Stimulated activated CD4-positive, alpha-beta T cell treated with anti-CD3 and anti-CD28 coated beads, Interleukin-1b, Interleukin-23, amount 100 ng/mL, for 1 hour (primary cell): Measurements from ENCODE around the gene HIF1A.
"Not testable (repeated sequence)": the region's sequence is repeated elsewhere in the genome, so short reads cannot be mapped to it uniquely, and the experiment has no call there.

Experiments
- DNase-seq, 2 donors: peaks; one replicate each; pipeline ENCODE4 v3.0.0-alpha.2; 2020; ENCODE audit warnings: low read depth in 2 of 2

HIF1A gene

DNA sequence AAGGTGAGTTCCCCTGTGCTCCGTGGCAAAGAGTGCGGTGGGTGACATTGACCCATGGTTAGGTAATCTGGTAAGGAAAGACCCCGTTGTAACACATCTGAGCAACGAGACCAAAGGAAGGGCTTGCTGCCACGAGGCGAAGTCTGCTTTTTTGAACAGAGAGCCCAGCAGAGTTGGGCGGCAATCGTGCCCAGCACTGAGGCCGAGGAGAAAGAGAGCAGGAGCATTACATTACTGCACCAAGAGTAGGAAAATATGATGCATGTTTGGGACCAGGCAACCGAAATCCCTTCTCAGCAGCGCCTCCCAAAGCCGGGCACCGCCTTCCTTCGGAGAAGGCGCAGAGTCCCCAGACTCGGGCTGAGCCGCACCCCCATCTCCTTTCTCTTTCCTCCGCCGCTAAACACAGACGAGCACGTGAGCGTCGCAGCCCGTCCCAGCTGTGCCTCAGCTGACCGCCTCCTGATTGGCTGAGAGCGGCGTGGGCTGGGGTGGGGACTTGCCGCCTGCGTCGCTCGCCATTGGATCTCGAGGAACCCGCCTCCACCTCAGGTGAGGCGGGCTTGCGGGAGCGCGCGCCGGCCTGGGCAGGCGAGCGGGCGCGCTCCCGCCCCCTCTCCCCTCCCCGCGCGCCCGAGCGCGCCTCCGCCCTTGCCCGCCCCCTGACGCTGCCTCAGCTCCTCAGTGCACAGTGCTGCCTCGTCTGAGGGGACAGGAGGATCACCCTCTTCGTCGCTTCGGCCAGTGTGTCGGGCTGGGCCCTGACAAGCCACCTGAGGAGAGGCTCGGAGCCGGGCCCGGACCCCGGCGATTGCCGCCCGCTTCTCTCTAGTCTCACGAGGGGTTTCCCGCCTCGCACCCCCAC, at the start of gene HIF1A:
Gene HIF1A, plus strand, starts transcription at position 684 of the 865 bp plus-strand sequence. CDS start 292 bp downstream, outside the sequence.
- peak; percentile 86 to 91 for DNase-seq

DNA sequence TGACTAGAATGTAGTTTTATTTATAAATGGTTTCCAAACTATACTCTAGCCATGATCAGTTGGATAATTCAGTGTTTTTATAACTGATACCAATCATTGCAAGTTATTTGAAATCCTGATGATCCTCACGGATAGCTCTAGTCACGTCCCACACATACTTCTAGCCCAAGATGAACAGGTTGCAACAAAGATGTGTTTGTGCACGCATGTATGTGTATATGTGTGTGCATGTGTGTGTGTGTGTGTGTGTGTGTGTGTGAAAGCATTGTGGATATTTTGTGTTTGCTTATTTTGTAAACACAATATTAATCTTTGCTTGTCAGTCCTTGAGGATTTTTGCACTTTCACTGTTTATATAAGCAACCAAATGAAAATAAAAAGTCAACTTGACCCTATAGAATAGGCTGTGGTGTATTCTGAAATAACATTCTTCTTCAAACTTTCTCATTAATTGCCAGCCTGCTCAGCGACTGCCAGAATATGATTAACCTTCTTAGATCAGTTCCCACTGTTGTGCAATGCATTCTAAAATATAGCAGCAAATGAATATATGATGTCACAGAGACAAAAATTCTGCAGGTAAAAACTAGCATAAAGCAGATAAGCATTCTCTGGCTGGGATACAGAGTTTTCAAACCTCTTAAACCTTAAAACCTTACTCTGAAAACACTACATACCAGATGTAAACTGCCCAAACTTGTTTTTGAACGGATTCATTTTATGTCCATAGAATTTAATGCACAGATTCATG, 48.8 kb upstream of the HIF1A start:
- no peak for DNase-seq

DNA sequence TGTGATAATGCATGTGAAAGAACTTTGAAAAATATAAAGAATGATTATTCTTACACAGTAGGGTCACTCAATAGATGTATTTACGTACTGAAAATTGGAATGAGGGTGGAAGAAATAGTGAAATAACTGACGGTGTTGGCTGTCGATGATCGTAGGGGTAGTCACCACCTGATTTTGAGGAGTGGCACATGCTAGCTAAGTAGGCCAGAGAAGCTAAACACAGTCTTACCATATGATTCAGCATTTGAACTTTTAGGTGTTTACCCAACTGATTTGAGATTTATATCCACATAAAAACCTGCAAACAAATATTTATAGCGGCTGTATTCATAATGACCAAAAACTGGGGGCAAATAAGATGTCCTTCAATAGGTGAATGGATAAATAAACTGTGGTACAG, 47.6 kb upstream of the HIF1A start:
- no peak for DNase-seq

DNA sequence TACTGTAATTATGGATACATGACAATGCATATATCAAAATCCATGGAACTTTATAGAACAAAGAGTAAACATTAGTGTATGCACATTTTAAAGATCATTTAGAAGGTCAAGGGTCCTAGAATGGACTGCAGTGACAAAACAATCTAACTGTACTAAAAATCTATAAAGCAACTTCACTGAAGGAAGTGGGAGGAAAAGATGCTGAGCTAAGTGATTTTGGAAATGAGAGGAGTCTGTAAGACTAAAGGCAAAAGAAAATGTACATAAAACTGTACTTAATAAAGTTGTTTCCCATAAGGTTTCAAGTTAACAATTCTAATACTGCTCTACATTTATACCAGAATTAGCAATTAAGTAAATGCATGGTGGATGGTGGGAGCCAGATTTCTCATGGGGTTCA, 46.9 kb upstream of the HIF1A start:
- no peak for DNase-seq

DNA sequence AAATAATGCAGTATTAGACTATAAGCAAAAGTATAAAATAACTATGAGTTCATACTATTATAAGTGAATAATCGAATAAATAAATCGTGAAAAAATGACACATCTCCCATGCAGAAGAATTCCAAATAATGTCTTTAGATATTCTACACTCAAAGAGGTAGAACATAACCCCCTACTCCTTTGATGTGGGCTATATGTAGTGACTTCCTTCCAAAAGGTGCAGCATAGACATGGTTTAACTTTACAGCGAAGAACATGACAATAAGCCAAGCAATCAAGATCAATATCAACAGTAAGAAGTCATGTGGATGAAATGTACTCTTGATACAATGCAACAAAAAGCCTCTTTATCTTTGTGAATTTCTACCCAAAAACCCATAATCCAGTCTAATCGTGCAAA, 46.0 kb upstream of the HIF1A start:
- no peak for DNase-seq

DNA sequence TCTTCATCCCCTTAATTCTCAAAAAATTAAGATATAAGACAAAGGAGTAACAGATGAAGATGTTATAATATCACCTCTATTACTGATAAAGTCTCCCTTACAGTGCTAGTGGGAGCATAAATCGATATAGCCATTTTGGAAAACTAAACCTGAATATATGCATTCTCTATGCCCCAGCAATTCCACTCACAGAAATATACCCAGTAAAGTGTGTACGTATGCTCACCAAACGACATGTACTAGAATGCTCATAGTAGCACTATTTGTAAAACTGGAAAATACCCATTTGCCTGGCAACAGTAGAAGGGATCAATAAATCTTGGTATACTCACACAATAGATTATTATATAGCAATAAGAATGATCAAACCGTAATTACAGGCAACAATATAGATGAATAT, 44.0 kb upstream of the HIF1A start:
- no peak for DNase-seq

DNA sequence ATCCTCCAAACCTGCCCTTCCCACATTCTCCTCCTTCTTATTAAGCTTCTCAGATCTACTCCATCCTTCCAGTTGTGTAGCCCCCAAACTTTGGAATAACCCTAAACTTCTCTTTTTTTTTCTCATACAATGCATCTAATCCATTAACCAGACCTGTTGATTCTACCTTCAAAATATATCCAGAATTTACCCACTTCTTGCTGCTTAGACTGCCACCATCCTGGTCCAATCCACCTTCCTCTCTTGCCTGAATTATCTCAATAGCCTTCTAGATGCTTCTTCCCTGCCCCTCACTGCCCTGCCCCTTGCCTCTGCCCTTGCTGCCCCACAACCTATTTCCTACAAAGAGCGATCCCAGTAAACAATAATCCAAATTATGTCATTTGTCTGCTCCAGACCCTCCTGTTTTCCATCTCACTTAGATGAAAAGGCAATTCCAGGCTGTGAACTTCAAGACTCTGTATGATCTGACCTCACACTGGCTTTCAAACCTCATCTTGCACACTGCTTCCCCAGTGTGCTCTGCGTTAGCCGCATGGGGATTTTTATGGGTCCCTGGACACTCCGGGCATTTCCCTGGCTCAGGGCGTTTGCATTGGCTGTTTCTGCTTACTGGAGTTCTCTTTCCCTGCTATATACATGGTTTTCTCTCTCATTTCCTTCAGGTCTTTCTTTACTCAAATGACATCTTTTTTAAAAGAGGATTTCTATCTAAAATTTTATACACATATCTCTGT, 42.6 kb upstream of the HIF1A start:
- DNase-seq, result no peak

DNA sequence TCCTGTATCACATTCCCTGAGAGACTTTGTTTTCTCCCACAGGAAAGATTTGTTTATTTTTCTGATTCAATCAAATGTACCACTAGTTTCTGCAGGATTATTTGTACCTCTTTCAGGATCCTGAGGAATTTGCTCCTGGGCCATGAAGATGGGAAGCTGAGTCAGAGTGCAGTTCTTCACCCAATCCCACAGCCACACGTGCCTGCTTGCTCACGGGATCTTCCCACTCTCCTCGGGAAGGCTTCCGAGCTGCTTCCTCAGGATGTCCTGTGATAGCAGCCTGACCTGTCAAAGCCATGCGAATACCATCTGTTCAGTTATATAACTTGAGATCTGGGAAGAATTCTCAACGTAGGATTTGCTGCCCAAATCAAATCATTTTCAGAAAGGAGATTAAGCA, 41.8 kb upstream of the HIF1A start:
- no peak for DNase-seq

DNA sequence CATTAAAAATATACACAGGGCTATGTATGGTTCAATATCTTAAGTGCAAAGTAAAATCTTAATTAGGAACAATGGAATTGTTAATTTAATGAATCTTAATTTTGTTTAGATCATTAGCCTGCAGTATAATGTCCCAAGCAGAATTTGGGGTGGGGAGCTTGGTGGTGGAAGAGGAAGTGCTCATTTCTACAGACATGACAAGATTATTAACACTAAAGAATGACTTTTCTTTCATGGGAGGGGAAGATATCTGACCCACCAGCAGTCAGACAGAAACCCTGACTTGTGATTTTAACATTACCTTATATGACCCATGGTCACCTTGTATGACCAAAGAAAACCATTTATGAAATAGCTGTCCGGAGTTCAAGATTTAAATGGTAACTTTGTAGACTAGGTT, 41.3 kb upstream of the HIF1A start:
- DNase-seq, result no peak

DNA sequence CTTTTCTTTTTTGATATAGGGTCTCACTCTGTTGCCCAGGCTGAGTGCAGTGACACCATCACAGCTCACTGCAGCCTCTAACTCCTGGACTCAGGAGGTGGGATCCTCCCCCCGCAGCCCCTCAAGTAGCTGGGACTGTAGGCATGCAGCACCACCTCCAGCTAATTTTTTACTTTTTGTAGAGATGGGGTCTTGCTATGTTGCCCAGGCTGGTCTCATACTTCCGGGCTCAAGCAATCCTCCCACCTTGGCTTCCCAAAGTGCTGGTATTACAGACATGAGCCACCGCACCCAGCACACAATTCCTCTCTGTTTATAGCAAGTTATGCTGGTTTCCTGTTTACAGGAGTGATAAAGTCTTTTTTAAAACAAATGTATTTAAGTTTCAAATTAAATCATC, 39.5 kb upstream of the HIF1A start:
- DNase-seq, result no peak

DNA sequence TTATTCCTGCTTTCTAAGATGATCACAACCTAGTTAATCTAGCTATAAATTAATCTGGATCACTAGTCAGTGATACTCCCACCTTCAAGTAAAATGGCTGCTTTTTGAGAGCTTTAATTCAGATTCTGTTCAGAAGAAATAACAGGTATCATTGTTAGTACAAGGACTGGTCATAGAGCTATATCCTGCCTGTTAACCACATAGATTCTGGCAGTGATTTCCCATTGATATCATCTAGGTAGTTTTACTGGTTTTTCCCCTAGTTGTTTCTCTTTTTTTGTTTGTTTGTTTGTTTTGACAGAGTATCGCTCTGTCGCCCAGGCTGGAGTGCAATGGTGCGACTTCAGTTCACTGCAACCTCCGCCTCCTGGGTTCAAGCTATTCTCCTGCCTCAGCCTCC, 39.0 kb upstream of the HIF1A start:
- no peak for DNase-seq

DNA sequence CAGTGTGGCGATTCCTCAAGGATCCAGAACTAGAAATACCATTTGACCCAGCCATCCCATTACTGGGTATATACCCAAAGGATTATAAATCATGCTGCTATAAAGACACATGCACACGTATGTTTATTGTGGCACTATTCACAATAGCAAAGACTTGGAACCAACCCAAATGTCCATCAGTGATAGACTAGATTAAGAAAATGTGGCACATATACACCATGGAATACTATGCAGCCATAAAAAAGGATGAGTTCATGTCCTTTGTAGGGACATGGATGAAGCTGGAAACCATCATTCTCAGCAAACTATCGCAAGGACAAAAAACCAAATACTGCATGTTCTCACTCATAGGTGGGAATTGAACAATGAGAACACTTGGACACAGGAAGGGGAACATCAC, 37.2 kb upstream of the HIF1A start:
- DNase-seq, result not testable (repeated sequence)

DNA sequence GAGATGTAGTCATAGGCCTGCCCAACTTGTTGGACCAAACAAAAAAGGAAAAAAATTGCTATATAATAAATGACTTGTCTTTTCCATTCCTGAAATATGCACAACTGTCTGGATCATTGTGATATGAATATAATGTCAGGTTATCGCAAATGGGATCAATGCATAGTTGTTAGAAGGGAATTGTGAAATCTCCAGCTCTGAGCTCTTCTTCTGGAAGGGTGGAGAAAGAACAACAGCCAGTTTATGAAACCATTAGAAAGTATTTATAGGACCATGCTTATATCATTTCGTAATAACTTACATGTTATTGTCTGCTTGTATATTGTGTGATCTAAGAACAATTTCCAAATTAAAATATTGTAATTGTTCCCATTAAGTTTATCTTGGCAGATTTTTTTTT, 35.7 kb upstream of the HIF1A start:
- no peak for DNase-seq

DNA sequence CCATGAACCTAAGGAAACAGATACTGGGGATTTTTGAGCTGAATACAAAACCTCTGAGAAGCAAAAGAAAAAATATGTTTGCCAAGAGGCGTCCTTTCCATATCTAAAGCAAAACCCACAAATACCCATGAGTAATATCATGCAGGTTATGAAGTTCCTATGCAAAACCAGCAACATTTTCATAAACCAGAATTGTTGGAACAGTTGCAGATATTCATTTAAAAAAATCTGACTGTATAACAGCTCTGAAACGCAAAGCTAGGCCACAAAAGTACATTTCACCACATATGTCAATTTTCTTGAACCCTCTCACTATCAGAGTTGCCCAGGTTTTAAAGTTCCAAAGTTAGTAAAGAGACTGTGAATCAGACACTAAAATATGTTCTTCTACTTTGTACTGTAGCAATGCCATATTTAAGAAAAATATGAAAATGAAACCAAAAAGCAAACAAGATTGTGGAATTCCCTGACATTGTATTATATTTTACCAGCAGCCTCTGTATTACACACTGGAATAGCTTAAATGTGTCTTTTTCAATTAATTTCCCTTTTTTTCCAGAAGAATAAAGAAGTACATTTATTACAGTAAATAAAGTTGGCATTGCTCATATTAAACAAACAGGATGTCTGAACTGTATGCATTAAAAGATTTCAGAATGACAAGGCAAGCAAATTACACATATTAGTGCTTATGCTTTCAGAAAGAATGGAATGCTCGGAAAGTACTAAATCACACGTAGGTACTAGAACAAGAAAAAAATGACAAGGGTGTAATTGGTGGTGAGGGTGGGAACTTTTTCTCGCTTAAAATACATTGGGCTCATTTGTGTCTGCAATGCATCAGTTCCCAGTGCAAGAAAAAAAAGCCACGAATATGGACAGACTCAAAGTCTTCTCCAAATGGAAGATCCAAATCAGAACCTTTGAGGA, 33.6 kb upstream of the HIF1A start:
- no peak for DNase-seq

DNA sequence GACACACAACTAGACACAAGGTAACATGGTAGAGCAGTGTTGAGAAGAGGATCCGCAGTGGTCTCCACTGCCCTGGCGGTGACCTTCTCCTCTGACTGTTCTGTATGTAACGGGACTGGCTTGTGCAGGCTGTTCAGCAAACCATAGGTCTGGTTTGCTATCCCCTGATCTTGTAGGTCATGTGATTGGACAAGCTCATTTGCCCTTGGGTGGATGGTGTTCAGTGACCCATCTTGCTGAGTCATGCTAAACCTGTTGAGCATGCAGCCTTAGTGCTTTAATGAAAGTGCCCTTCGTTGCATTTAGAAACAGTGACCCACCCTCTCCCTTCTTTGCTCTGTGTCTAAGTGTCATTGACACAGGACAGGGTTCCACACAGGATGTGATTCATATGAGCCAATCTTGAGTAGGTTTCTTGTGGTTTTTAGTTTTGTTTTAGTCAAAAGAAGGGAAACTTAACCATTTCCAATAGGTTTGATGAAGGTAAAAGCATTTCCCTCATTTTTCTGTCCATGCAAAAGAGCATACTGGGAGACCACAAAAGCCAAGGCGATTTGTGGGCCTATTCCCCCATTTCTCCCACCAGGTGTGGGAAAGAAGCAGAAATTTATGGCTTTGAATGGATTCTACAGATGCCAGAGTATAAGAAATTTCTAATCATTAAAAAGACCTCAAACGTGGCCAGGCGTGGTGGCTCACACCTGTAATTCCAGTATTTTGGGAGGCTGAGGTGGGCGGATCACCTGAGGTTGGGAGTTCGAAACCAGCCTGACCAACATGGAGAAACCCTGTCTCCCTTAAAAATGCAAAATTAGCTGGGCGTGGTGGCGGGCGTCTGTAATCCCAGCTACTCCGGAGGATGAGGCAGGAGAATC, 32.6 kb upstream of the HIF1A start:
- DNase-seq, result peak; percentile 5 to 16

DNA sequence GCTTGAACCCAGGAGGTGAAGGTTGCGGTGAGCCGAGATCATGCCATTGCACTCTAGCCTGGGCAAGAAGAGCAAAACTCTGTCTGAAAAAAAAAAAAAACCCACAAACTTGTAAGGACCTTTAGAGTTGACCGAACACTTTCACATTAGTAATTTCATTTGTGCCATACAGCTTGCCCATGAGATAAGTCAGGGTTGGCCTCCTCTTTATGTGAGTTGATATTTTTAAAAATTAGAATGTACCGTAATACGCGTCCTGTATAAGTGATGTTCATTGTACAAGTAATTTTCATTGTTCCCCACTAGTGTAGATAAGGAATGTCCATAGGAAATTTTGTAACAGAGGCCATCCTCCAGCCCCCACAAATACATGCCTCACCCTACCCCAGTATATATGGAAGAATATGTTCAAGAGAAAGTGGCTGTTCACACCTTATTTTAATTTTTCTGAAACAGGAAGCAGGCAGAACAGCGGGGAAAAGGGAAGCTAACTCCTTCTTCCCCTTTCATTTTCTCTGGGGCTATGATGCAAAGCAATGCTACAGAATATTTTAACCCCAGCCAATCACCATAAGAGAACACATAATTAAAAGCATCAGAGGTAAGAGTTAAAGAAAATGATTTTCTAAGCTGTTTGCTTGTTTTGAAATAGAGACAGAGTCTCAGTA, 31.9 kb upstream of the HIF1A start:
- DNase-seq, result no peak

DNA sequence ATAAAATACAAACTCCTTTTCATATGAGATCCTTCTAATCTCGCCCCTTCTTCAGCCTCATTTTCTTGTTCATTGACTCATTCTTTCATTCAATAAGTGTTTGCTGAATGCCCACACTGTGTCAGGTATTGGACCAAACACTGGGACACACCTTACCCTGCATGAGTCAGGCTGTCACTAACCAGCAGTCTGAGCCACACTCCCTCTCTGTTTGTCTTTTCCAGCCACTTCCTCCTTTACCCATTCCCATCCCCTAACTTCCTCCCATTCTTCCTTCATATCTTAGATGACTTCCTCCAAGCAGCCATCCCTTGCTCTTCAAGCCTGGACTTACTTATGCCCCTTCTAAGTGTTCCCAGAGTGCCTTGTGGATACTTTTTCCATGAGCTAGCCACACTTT, 27.0 kb upstream of the HIF1A start:
- no peak for DNase-seq

DNA sequence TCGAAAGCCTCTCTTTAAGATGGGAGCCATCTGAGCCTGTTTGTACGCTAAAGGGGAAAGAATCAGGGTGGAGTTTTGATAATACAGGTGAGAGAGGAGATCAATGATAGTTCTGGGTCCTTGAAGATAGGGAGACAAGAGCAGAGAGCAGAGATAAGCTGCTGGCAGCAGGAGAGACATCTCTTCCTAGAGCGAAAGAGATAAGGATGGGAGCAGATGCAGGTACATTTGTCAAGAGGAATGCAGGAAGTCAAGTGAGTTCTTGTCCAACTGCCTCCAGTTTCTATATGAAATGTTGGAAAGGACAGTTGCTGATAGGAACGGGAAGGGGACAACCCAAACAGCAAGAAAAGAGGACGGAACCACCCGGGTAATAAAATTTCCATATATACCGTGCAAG, 24.7 kb upstream of the HIF1A start:
- no peak for DNase-seq

DNA sequence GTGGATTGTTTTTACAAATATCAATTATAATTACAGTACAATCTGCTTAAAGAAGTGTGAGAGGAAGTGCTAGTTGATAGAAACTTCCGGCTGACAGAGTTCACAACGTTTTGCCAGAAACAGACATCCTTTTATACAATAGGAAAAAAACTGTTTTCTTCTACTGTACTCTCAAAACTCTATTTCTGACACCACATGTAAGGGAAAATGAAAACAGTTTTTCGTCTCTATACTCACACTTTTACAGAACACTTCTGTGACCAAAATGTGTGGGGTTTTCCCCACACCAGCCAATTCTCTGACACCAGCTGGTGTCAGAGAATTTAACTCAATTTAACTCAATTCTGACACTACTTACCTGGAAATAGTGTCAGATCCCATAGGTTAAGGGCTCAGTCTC, 24.2 kb upstream of the HIF1A start:
- DNase-seq, result no peak

DNA sequence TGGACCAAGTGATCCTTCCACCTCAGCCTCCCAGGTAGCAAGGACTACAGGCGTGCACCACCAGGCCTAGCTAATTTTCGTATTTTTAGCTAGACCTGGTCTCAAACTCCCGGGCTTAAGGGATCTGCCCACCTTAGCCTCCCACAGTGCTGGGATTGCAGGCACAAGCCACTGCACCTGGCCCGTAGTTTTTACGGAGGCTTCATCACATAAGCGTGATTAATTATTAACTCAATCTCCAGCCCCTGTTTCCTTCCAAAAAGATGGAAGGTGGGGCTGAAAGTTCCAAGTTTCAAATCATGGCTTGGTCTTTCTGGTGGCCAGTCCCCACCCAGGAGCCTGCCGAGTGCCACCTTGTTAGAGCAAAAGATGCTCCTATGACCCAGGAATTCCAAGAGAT, 22.5 kb upstream of the HIF1A start:
- no peak for DNase-seq
